ENCODE data around the gene ZKSCAN5.

DNA sequence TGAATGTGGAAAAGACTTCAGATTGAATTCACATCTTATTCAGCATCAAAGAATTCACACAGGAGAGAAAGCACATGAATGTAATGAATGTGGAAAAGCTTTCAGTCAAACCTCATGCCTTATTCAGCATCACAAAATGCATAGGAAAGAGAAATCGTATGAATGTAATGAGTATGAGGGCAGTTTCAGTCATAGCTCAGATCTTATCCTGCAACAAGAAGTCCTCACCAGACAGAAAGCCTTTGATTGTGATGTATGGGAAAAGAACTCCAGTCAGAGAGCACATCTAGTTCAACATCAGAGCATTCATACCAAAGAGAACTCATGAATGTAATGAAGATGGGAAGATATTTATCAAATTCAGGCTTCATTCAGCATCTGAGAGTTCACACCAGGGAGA lies 68.8 kb downstream of the ZKSCAN5 start:
- TF ChIP-seq, protein P1, sequence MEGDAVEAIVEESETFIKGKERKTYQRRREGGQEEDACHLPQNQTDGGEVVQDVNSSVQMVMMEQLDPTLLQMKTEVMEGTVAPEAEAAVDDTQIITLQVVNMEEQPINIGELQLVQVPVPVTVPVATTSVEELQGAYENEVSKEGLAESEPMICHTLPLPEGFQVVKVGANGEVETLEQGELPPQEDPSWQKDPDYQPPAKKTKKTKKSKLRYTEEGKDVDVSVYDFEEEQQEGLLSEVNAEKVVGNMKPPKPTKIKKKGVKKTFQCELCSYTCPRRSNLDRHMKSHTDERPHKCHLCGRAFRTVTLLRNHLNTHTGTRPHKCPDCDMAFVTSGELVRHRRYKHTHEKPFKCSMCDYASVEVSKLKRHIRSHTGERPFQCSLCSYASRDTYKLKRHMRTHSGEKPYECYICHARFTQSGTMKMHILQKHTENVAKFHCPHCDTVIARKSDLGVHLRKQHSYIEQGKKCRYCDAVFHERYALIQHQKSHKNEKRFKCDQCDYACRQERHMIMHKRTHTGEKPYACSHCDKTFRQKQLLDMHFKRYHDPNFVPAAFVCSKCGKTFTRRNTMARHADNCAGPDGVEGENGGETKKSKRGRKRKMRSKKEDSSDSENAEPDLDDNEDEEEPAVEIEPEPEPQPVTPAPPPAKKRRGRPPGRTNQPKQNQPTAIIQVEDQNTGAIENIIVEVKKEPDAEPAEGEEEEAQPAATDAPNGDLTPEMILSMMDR (conservative IDR thresholded peaks at IDR 0.05) = no peak
- TF ChIP-seq EZH2 (IDR thresholded peaks at IDR 0.05; ENCODE audit: low read depth) = no peak
